Activated gamma-delta T cell treated with anti-CD3 and anti-CD28 coated beads, Interleukin-2, amount 50 U/mL, for 16 hours (primary cell): ENCODE data around the gene NTRK3.

Experiments
- DNase-seq: peaks from one replicate; pipeline ENCODE4 v3.0.0-alpha.2; 2020; ENCODE audit warnings: low read depth

NTRK3 gene

GRCh38 chr15:88120026-88120425 is 136.5 kb downstream of the NTRK3 start:
- no peak for DNase-seq

- no peak for DNase-seq
Measured at GRCh38 chr15:88118741-88119140, 137.8 kb downstream of the NTRK3 start.

GRCh38 chr15:88118035-88118434 is 138.5 kb downstream of the NTRK3 start:
- DNase-seq = no peak

GRCh38 chr15:88115486-88116152 is 140.9 kb downstream of the NTRK3 start:
- no peak for DNase-seq

GRCh38 chr15:88113613-88114308 is 142.8 kb downstream of the NTRK3 start:
- DNase-seq = no peak

GRCh38 chr15:88108991-88109390 is 147.5 kb downstream of the NTRK3 start:
- no peak for DNase-seq

GRCh38 chr15:88108477-88108876 is 148.1 kb downstream of the NTRK3 start:
- DNase-seq = no peak

GRCh38 chr15:88106074-88106473 is 150.5 kb downstream of the NTRK3 start:
- DNase-seq = no peak

GRCh38 chr15:88104357-88104756 is 152.2 kb downstream of the NTRK3 start:
- no peak for DNase-seq

GRCh38 chr15:88100181-88100580 is 156.4 kb downstream of the NTRK3 start:
- DNase-seq = no peak

- DNase-seq = no peak
Measured at GRCh38 chr15:88098361-88098760, 158.2 kb downstream of the NTRK3 start.

GRCh38 chr15:88091444-88092016 is 165.0 kb downstream of the NTRK3 start:
- DNase-seq = no peak

- DNase-seq = no peak
Measured at GRCh38 chr15:88090481-88091011, 166.0 kb downstream of the NTRK3 start.

GRCh38 chr15:88089731-88090130 is 166.8 kb downstream of the NTRK3 start:
- DNase-seq = no peak

- DNase-seq = no peak
Measured at GRCh38 chr15:88089024-88089620, 167.4 kb downstream of the NTRK3 start.

- DNase-seq = no peak
Measured at GRCh38 chr15:88083811-88084760, 172.5 kb downstream of the NTRK3 start.

GRCh38 chr15:88080616-88081015 is 175.9 kb downstream of the NTRK3 start:
- no peak for DNase-seq

GRCh38 chr15:88077296-88078020 is 179.1 kb downstream of the NTRK3 start:
- DNase-seq = no peak

- DNase-seq = no peak
Measured at GRCh38 chr15:88076328-88076727, 180.2 kb downstream of the NTRK3 start.

- DNase-seq = no peak
Measured at GRCh38 chr15:88075102-88075501, 181.4 kb downstream of the NTRK3 start.

GRCh38 chr15:88074386-88074785 is 182.2 kb downstream of the NTRK3 start:
- no peak for DNase-seq
